Skeletal muscle tissue (tissue), 4 donors: ENCODE results near the gene RB1. TPM values are rescaled to one million over a fixed set of nuclear protein-coding genes. Genes with fewer than 3 reads are reported as not detected.

Source experiments
- H3K27ac ChIP-seq: one replicate; pipeline ENCODE4 v1.7.0; 2013; ENCODE audit warnings: mild to moderate bottlenecking, low read depth, low read length, inconsistent platforms
- H3K27me3 ChIP-seq, 3 donors: one replicate each; pipeline ENCODE4 v1.7.0; 2013; ENCODE audit warnings: low read length in 3 of 3; ENCODE audit not compliant: control insufficient read depth in 3 of 3, insufficient read depth in 3 of 3
- H3K36me3 ChIP-seq, 3 donors: one replicate each; pipeline ENCODE4 v1.7.0; 2013; ENCODE audit warnings: low read length in 3 of 3; ENCODE audit not compliant: control insufficient read depth in 3 of 3, insufficient read depth in 3 of 3
- H3K4me1 ChIP-seq, 3 donors: one replicate each; pipeline ENCODE4 v1.7.0; 2013; ENCODE audit warnings: low read length in 3 of 3, mild to moderate bottlenecking in 3 of 3; ENCODE audit not compliant: control insufficient read depth in 3 of 3, insufficient read depth in 3 of 3
- H3K4me3 ChIP-seq, 3 donors: one replicate each; pipeline ENCODE4 v1.7.0; 2013; ENCODE audit warnings: low read length in 3 of 3
- H3K9ac ChIP-seq, 3 donors: one replicate each; pipeline ENCODE4 v1.7.0; 2013; ENCODE audit warnings: low read length in 3 of 3, mild to moderate bottlenecking in 3 of 3, moderate library complexity in 2 of 3, low read depth in 1 of 3
- H3K9me3 ChIP-seq, 3 donors: one replicate each; pipeline ENCODE4 v1.7.0; 2013; ENCODE audit warnings: low read length in 3 of 3; ENCODE audit not compliant: control insufficient read depth in 3 of 3
- total RNA-seq: library from RNA; depleted of rRNA; stranded (reverse); fragments of >200 nt; gene quantifications from one replicate; pipeline ENCODE4 v1.2.3, GENCODE V29; 2014
- donor health status: Osteomylitis.

The RB1 gene
- total RNA-seq, 1 donor from 2014 or later, result 39.7 TPM

- H3K27me3 ChIP-seq, result no peaks in the 10 kb centered on the region
- H3K9me3 ChIP-seq, result no peaks in the 10 kb centered on the region
- H3K36me3 ChIP-seq, result peaks cover 0 to 3% (median 0%) of the 10 kb centered on the region in 3 donors
- peaks cover 0 to 5% (median 0%) of the 10 kb centered on the region in 3 donors for H3K4me1 ChIP-seq
- H3K9ac ChIP-seq, result no peak overlapping the region
- H3K4me3 ChIP-seq, result no peak overlapping the region
- no peak overlapping the region for H3K27ac ChIP-seq
Observed at GRCh38 chr13:48295271-48295670, 8.3 kb upstream of the RB1 start.

- Histone ChIP-seq H3K4me1 (peaks cover 0 to 5% (median 0%) of the 10 kb centered on the region in 3 donors), H3K27me3 (no peaks in the 10 kb centered on the region), H3K9me3 (no peaks in the 10 kb centered on the region), H3K36me3 (peaks cover 0 to 3% (median 0%) of the 10 kb centered on the region in 3 donors), H3K9ac (no peak overlapping the region), H3K4me3 (no peak overlapping the region), H3K27ac (no peak overlapping the region)
Observed at GRCh38 chr13:48296528-48296927, 7.0 kb upstream of the RB1 start.

GRCh38 chr13:48297131-48297786 lies 6.3 kb upstream of the RB1 start:
- Histone ChIP-seq H3K4me1 (no peaks in the 10 kb centered on the region), H3K36me3 (peaks cover 0 to 3% (median 0%) of the 10 kb centered on the region in 3 donors), H3K27me3 (no peaks in the 10 kb centered on the region), H3K9me3 (no peaks in the 10 kb centered on the region), H3K9ac (no peak overlapping the region), H3K27ac (no peak overlapping the region), H3K4me3 (no peak overlapping the region)

GRCh38 chr13:48299591-48299990 lies 4.0 kb upstream of the RB1 start:
- no peak overlapping the region for H3K4me3 ChIP-seq
- H3K4me1 ChIP-seq, result peaks cover under 1 to 8% (median 4%) of the 10 kb centered on the region in 3 donors
- no peak overlapping the region for H3K27ac ChIP-seq
- H3K9me3 ChIP-seq, result no peaks in the 10 kb centered on the region
- H3K36me3 ChIP-seq, result peaks cover 0 to 3% (median 0%) of the 10 kb centered on the region in 3 donors
- H3K9ac ChIP-seq, result no peak overlapping the region
- H3K27me3 ChIP-seq, result no peaks in the 10 kb centered on the region

GRCh38 chr13:48302871-48303358 lies 636 bp upstream of the RB1 start:
- Histone ChIP-seq H3K9ac (peak overlapping the region; percentile 79 to 99 (median 90)), H3K9me3 (no peaks in the 10 kb centered on the region), H3K4me1 (peaks cover 2 to 18% (median 4%) of the 10 kb centered on the region in 3 donors), H3K27ac (peak overlapping the region; percentile 96), H3K4me3 (peak overlapping the region; percentile 85 to 93 (median 87)), H3K36me3 (no peaks in the 10 kb centered on the region), H3K27me3 (no peaks in the 10 kb centered on the region)

GRCh38 chr13:48304143-48304876 lies 759 bp downstream of the RB1 start:
- Histone ChIP-seq H3K4me1 (peaks cover 2 to 18% (median 4%) of the 10 kb centered on the region in 3 donors), H3K4me3 (peak overlapping the region; percentile 85 to 93 (median 87)), H3K9me3 (no peaks in the 10 kb centered on the region), H3K9ac (peak overlapping the region; percentile 79 to 99 (median 90)), H3K27ac (peak overlapping the region; percentile 96), H3K27me3 (no peaks in the 10 kb centered on the region), H3K36me3 (peaks cover 0 to under 1% (median 0%) of the 10 kb centered on the region in 3 donors)

- Histone ChIP-seq H3K4me1 (no peaks in the 10 kb centered on the region), H3K27me3 (no peaks in the 10 kb centered on the region), H3K27ac (no peak overlapping the region), H3K36me3 (peaks cover 0 to 6% (median 0%) of the 10 kb centered on the region in 3 donors), H3K9ac (no peak overlapping the region), H3K4me3 (no peak overlapping the region), H3K9me3 (no peaks in the 10 kb centered on the region)
Observed at GRCh38 chr13:48311223-48311622, 7.7 kb downstream of the RB1 start.

GRCh38 chr13:48315969-48316650 lies 12.6 kb downstream of the RB1 start:
- Histone ChIP-seq H3K4me1 (no peaks in the 10 kb centered on the region), H3K27me3 (no peaks in the 10 kb centered on the region), H3K4me3 (no peak overlapping the region), H3K9me3 (peaks cover 0 to 2% (median 0%) of the 10 kb centered on the region in 3 donors), H3K9ac (no peak overlapping the region), H3K27ac (no peak overlapping the region), H3K36me3 (peaks cover 0 to 7% (median 6%) of the 10 kb centered on the region in 3 donors)

GRCh38 chr13:48316826-48317510 lies 13.4 kb downstream of the RB1 start:
- Histone ChIP-seq H3K27me3 (no peaks in the 10 kb centered on the region), H3K4me3 (peak overlapping the region in 1 of 3 donors; percentile 1), H3K9ac (no peak overlapping the region), H3K36me3 (peaks cover 0 to 7% (median 6%) of the 10 kb centered on the region in 3 donors), H3K4me1 (no peaks in the 10 kb centered on the region), H3K27ac (no peak overlapping the region), H3K9me3 (peaks cover 0 to 4% (median 2%) of the 10 kb centered on the region in 3 donors)
